ENCODE measurements around the gene MKRN3.

MKRN3 gene

DNA sequence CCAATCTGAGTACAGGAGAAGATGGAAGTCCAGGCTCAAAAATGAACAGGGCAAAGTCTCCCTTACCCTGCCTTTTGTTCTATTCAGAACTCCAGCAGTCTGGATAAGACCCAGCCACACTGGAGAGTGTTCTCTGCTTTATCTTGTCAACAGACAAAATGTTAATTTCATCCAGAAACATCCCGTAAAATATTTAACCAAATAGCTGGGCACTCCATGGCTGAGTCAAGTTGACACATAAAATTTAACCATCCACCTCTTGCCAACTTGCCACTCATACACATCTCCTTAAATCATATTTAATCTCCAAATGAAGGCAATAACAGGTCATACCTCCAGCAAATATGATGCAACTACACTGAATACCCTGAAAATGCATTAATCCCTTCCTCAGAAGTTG is 33.6 kb downstream of the MKRN3 start:
- TF ChIP-seq, protein P1, sequence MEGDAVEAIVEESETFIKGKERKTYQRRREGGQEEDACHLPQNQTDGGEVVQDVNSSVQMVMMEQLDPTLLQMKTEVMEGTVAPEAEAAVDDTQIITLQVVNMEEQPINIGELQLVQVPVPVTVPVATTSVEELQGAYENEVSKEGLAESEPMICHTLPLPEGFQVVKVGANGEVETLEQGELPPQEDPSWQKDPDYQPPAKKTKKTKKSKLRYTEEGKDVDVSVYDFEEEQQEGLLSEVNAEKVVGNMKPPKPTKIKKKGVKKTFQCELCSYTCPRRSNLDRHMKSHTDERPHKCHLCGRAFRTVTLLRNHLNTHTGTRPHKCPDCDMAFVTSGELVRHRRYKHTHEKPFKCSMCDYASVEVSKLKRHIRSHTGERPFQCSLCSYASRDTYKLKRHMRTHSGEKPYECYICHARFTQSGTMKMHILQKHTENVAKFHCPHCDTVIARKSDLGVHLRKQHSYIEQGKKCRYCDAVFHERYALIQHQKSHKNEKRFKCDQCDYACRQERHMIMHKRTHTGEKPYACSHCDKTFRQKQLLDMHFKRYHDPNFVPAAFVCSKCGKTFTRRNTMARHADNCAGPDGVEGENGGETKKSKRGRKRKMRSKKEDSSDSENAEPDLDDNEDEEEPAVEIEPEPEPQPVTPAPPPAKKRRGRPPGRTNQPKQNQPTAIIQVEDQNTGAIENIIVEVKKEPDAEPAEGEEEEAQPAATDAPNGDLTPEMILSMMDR (IDR thresholded peaks at IDR 0.05; ENCODE audit: low read depth, low read length): no peak
- DNase-seq (ENCODE audit: low read depth in 2 of 2): no peak
- H3K4me3 ChIP-seq (replicated peaks in 1 of 2; ENCODE audit: low read depth in 2 of 2, low read length in 2 of 2): no peak overlapping the region

DNA sequence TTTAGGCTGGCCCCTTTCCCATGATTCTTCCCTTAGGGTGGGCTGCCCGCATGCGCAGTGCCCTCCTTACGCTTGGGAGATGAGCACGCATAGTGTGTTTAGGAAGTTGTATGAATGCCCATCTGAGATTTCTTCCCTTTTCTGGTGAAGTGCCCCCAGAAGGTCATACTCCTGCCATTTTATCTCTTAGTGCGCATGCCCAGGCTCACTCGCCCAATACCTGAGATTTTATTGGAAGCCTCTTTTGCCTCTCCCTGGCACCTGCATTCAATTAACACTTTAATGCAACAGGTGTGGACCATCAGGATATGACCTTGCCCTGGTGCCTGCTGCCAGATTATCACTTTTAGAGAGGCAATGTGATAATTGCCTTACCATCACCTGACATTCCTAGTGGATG is 36.6 kb downstream of the MKRN3 start:
- TF ChIP-seq, protein P1 (IDR thresholded peaks at IDR 0.05; ENCODE audit: low read depth, low read length): no peak
- DNase-seq (ENCODE audit: low read depth in 2 of 2): no peak
- no peak overlapping the region for H3K4me3 ChIP-seq (replicated peaks in 1 of 2; ENCODE audit: low read depth in 2 of 2, low read length in 2 of 2)

DNA sequence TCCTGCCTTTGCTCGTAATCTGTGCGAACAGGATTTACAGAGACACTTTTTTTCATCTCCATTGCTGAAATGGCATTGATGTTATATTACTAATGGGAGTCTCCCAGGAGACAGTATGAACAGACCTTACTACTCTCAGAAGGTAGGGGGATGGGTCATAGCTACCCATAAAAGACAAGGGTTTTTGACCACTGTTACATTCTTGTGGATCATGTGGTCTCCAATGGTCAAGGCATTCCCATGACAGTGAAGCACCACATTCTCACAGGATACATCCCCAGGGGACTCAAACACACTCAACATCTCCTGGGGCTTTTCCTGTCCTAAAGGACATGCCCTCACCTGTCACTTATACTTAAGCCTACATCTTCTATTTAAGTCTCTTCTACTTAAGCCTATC is 40.8 kb downstream of the MKRN3 start:
- no peak for DNase-seq (ENCODE audit: low read depth in 2 of 2)
- TF ChIP-seq, protein P1 (IDR thresholded peaks at IDR 0.05; ENCODE audit: low read depth, low read length): no peak
- H3K4me3 ChIP-seq (replicated peaks in 1 of 2; ENCODE audit: low read depth in 2 of 2, low read length in 2 of 2): no peak overlapping the region

DNA sequence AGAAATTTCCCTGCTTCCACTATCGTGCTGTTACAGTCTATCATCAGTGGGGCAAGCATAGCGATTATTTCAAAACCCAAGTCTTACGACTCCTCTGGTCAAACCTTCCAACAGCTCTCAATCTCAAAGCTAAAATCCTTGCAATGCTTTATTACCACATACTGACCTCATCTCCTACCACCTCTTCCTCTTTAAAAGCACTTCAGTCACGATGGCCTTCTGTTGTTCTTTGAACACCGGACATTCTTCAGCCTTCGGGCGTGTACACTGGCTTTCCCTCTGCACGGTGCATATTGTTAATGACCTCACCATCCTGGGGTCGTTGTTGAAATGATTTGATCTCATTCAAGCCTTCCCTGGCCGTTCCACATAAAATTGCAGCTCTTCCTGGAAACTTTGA is 51.1 kb downstream of the MKRN3 start:
- no peak for DNase-seq (ENCODE audit: low read depth in 2 of 2)
- no peak overlapping the region for H3K4me3 ChIP-seq (replicated peaks in 1 of 2; ENCODE audit: low read depth in 2 of 2, low read length in 2 of 2)
- TF ChIP-seq, protein P1 (IDR thresholded peaks at IDR 0.05; ENCODE audit: low read depth, low read length): no peak
